HepG2 (cell line): ENCODE results near the gene DENND2A. TPM values are rescaled to one million over a fixed set of nuclear protein-coding genes. Genes with fewer than 3 reads are reported as not detected.

Experiments
- ATAC-seq: fragments of 200-7000 bp; cut with Tn5 transposase; 3 replicates; pipeline ENCODE4 v1.9.1; 2020; ENCODE audit warnings: mild to moderate bottlenecking, moderate library complexity
- BruUV-seq: library from RNA; stranded (reverse); fragments of 400-500 nt; replicated peaks from 2 replicates; lab custom pipeline; 2021; lab: Mats Ljungman, UMichigan
- CTCF ChIA-PET: fragments of 300-600 bp; formaldehyde crosslinking; extraction: SDS; loops from one replicate; lab custom pipeline; 2021; ENCODE audit warnings: low total read pairs, inconsistent platforms, low intra/inter-chr PET ratio; lab: Yijun Ruan, JAX
- POLR2A ChIA-PET: fragments of 350-600 bp; sonication (Branson Sonifier 250); formaldehyde crosslinking; loops from one replicate; lab custom pipeline; 2020; ENCODE audit warnings: antibody characterized with exemption, inconsistent platforms; lab: Yijun Ruan, JAX
- DNase-seq: peaks from one replicate; pipeline ENCODE4 v3.0.0-alpha.2; 2015; ENCODE audit warnings: low spot score
- FAIRE-seq: peaks from 3 replicates; lab custom pipeline; 2011; peaks lifted over from hg19 to GRCh38; lab: Jason Lieb, UNC
- H2AFZ ChIP-seq: one replicate; pipeline ENCODE4 v1.6.1; 2011; ENCODE audit warnings: low read length, inconsistent platforms
- H3K27ac ChIP-seq: fragments of 300-600 bp; 3 replicates; pipeline ENCODE4 v1.8.0; 2011; ENCODE audit warnings: mixed run types, mild to moderate bottlenecking, mixed read lengths, low read length, inconsistent platforms; ENCODE audit not compliant: insufficient read depth; ENCODE audit errors: extremely low read length
- H3K27me3 ChIP-seq, 2 experiments: fragments of 200-600 bp in 1 of 2; 2 replicates in 1 of 2; 3 replicates in 1 of 2; pipeline versions ENCODE4 v1.6.0 to v1.8.0; 2011; ENCODE audit warnings: low read length in 2 of 2, mild to moderate bottlenecking in 2 of 2, moderate library complexity in 2 of 2, inconsistent platforms in 1 of 2; ENCODE audit not compliant: insufficient read depth in 2 of 2, control insufficient read depth in 1 of 2
- H3K36me3 ChIP-seq, 2 experiments: fragments of 200-600 bp in 1 of 2; replicated peaks in 1 of 2; 2 replicates in 1 of 2; 3 replicates in 1 of 2; pipeline versions ENCODE4 v1.5.1 to v1.8.0; 2011; ENCODE audit warnings: low read length in 2 of 2, inconsistent platforms in 1 of 2; ENCODE audit not compliant: insufficient read depth in 2 of 2, control insufficient read depth in 1 of 2
- H3K4me1 ChIP-seq: 2 replicates; pipeline ENCODE4 v1.5.1; 2012; ENCODE audit warnings: low read length, inconsistent platforms; ENCODE audit not compliant: insufficient read depth
- H3K4me2 ChIP-seq: 2 replicates; pipeline ENCODE4 v1.6.0; 2011; ENCODE audit warnings: low read depth, low read length, inconsistent platforms
- H3K4me3 ChIP-seq, 3 experiments: fragments of 200-600 bp in 1 of 3; sonication (generic), shearing (Covaris generic) in 1 of 3; replicated peaks in 1 of 3; 2 replicates each; pipeline ENCODE4 v1.5.1; 2011 to 2016; ENCODE audit warnings: low read length in 3 of 3, inconsistent platforms in 2 of 3, low read depth in 2 of 3, mild to moderate bottlenecking in 2 of 3, control low read depth in 1 of 3, mixed read lengths in 1 of 3; ENCODE audit not compliant: insufficient read depth in 1 of 3
- H3K79me2 ChIP-seq: one replicate; pipeline ENCODE4 v1.6.1; 2011; ENCODE audit warnings: low read length, inconsistent platforms; ENCODE audit not compliant: insufficient read depth
- H3K9ac ChIP-seq: 2 replicates; pipeline ENCODE4 v1.6.0; 2011; ENCODE audit warnings: mild to moderate bottlenecking, low read depth, low read length, inconsistent platforms; ENCODE audit not compliant: insufficient read depth
- H3K9me3 ChIP-seq: 2 replicates; pipeline ENCODE4 v1.5.1; 2012; ENCODE audit warnings: mild to moderate bottlenecking, low read length
- H4K20me1 ChIP-seq: 2 replicates; pipeline ENCODE4 v1.6.0; 2011; ENCODE audit warnings: inconsistent platforms, mild to moderate bottlenecking, low read length, moderate library complexity; ENCODE audit not compliant: insufficient read depth
- CREB1 ChIP-seq, 2 experiments: fragments of 450-650 bp in 1 of 2; IDR thresholded peaks; 2 replicates each; pipeline ENCODE4 v1.6.1; 2016 to 2017; ENCODE audit warnings: control low read depth in 1 of 2, mild to moderate bottlenecking in 1 of 2, missing compliant biosample characterization in 1 of 2, missing genetic modification characterization in 1 of 2
- EP300 ChIP-seq, 3 experiments: sonication (generic) in 1 of 3; formaldehyde crosslinking in 1 of 3; IDR thresholded peaks; 2 replicates each; pipeline versions ENCODE4 v1.5.1 to v1.6.1; 2011 to 2020; ENCODE audit warnings: low read depth in 2 of 3, low read length in 2 of 3, borderline replicate concordance in 1 of 3, improper control_type of control experiment in 1 of 3, mild to moderate bottlenecking in 1 of 3, missing genetic modification reagents in 1 of 3, moderate library complexity in 1 of 3
- KAT2B ChIP-seq: fragments of 150-350 bp; IDR thresholded peaks from 2 replicates; pipeline ENCODE4 v1.6.1; 2014; ENCODE audit warnings: low read depth, low read length, borderline replicate concordance
- SP4 ChIP-seq: sonication (generic); formaldehyde crosslinking; IDR thresholded peaks from 2 replicates; pipeline ENCODE4 v1.8.1; 2023; ENCODE audit warnings: mild to moderate bottlenecking, missing genetic modification reagents
- TBX2 ChIP-seq: sonication (generic); formaldehyde crosslinking; IDR thresholded peaks from 2 replicates; pipeline ENCODE4 v1.5.0; 2020; ENCODE audit warnings: missing genetic modification reagents, mild to moderate bottlenecking, borderline replicate concordance
- THYN1 ChIP-seq: sonication (generic); formaldehyde crosslinking; IDR thresholded peaks from 2 replicates; pipeline ENCODE4 v1.8.1; 2023; ENCODE audit warnings: low read depth, mild to moderate bottlenecking, moderate library complexity, missing genetic modification reagents, borderline replicate concordance
- YEATS2 ChIP-seq: sonication (generic); formaldehyde crosslinking; IDR thresholded peaks from 2 replicates; pipeline ENCODE4 v1.4.0; 2020; ENCODE audit warnings: missing genetic modification reagents, borderline replicate concordance
- ZFP90 ChIP-seq: sonication (generic); formaldehyde crosslinking; IDR thresholded peaks from 2 replicates; pipeline ENCODE4 v1.8.0; 2022; ENCODE audit warnings: missing genetic modification reagents, mild to moderate bottlenecking, inconsistent platforms, borderline replicate concordance
- ZNF501 ChIP-seq: sonication (generic); formaldehyde crosslinking; IDR thresholded peaks from 2 replicates; pipeline ENCODE4 v1.5.1; 2020; ENCODE audit warnings: mild to moderate bottlenecking, moderate library complexity, missing genetic modification reagents
- ZNF687 ChIP-seq: sonication (generic); formaldehyde crosslinking; IDR thresholded peaks from 2 replicates; pipeline ENCODE4 v1.5.1; 2020; ENCODE audit warnings: mild to moderate bottlenecking, missing genetic modification reagents, moderate library complexity
- ZNF841 ChIP-seq: sonication (generic); formaldehyde crosslinking; IDR thresholded peaks from 2 replicates; pipeline ENCODE4 v1.8.1; 2023; ENCODE audit warnings: missing genetic modification reagents, borderline replicate concordance
- ZNF891 ChIP-seq: sonication (generic); formaldehyde crosslinking; IDR thresholded peaks from 2 replicates; pipeline ENCODE4 v1.5.0; 2020; ENCODE audit warnings: mild to moderate bottlenecking, missing genetic modification reagents
- WGBS: methylation state at CpG from one replicate; pipeline ENCODE4 v1.1.6; 2017; ENCODE audit warnings: low lambda C conversion rate; 5-methylcytosine and 5-hydroxymethylcytosine counted together
- in situ Hi-C: cut with HindIII; loops from 2 replicates; pipeline ENCODE4 v1.10.0; 2017; ENCODE audit warnings: low pct_unique_long_range_greater_than_20kb; ENCODE audit not compliant: extremely low pct_ligation_motif_present
- intact Hi-C: fragments of 100-400 bp; cut with micrococcal nuclease; formaldehyde crosslinking; loops from one replicate; pipeline ENCODE4 v1.10.0; 2022; ENCODE audit not compliant: unreplicated experiment
- polyA plus RNA-seq, 8 experiments: library from polyadenylated mRNA; depleted of rRNA in 3 of 8; stranded (reverse) in 7 of 8; unstranded in 1 of 8; fragments of >200 nt; fragmentation: Illumina TruSeq in 4 of 8; extraction: Trizol in 4 of 8; gene quantifications; 2 replicates each; pipeline versions ENCODE4 v1.2.1 to v1.2.3, GENCODE V29; 2011 to 2016; ENCODE audit warnings: low read depth in 4 of 8, missing spikeins in 1 of 8, mixed read lengths in 1 of 8; ENCODE audit not compliant: insufficient read depth in 1 of 8
- total RNA-seq, 5 experiments: library from RNA; depleted of rRNA; stranded (reverse); fragments of >200 nt; fragmentation: Illumina TruSeq; extraction: Trizol; gene quantifications; 2 replicates each; pipeline ENCODE4 v1.2.3, GENCODE V29; 2016; ENCODE audit warnings: low read depth in 1 of 5

Gene DENND2A
- total and polyA plus RNA-seq, 2 of the 13 experiments (the other 11 are each of a cell fraction or from before 2014, with no cell fraction given): not detected

GRCh38 chr7:140544388-140544826 is 96.2 kb downstream of the DENND2A start (continued):
- TF ChIP-seq KAT2B (no peak), EP300 (IDR thresholded peaks at IDR 0.05; ENCODE audit: low read depth in 2 of 2, low read length in 2 of 2) (peak in 1 of 2 experiments; percentile 51; a peak in 2 of 4 replicates), EP300 (CRISPR knock-in tag; IDR thresholded peaks at IDR 0.05; ENCODE audit: borderline replicate concordance) (no peak), THYN1 (CRISPR knock-in tag) (no peak), TBX2 (CRISPR knock-in tag) (peak; percentile 56; the same call in 1 of the 2 replicates), ZNF687 (CRISPR knock-in tag) (peak; percentile 81), YEATS2 (no peak; the same call in 1 of the 2 replicates), ZFP90 (CRISPR knock-in tag) (no peak), ZNF891 (CRISPR knock-in tag) (no peak)

GRCh38 chr7:140542228-140542603 is 98.4 kb downstream of the DENND2A start:
- in situ Hi-C loops: no loop called here
- no peaks in the 10 kb centered on the region for H3K36me3 ChIP-seq
- FAIRE-seq (no peak), ATAC-seq (peak; percentile 38), DNase-seq (no peak)
- H3K79me2 ChIP-seq: no peaks in the 10 kb centered on the region
- 3% methylated on average over 7 of the region's 7 CpGs for WGBS
- H3K9ac ChIP-seq: no peak overlapping the region
- POLR2A ChIA-PET: interaction anchor here (1.5 kb wide), 1 partner anchor 473 kb away, joined by 3 read pairs; the partner anchor contains the start of gene MRPS33
- intact Hi-C loops: no loop called here
- CTCF ChIA-PET: no interaction called here
- BruUV-seq: no TSS peak
- H3K4me3 ChIP-seq: peak overlapping the region; percentile 18 to 66 (median 44)
- H3K4me1 ChIP-seq: peaks cover 76% of the 10 kb centered on the region
- TF ChIP-seq ZNF841: no peak
- TF ChIP-seq SP4 (CRISPR knock-in tag): 0 out of 2 replicates have a peak, but pooled peaks have one; percentile 33
- TF ChIP-seq ZNF501 (CRISPR knock-in tag): 0 out of 2 replicates have a peak, but pooled peaks have one; percentile 20
- peak; percentile 15; the same call in 1 of the 2 replicates for TF ChIP-seq CREB1 (IDR thresholded peaks at IDR 0.05)
- no peak for TF ChIP-seq CREB1 (CRISPR knock-in tag; IDR thresholded peaks at IDR 0.05)
- no peaks in the 10 kb centered on the region for H3K27me3 ChIP-seq
- peak overlapping the region; percentile 83 for H3K4me2 ChIP-seq
- no peaks in the 10 kb centered on the region for H4K20me1 ChIP-seq
- H2AFZ ChIP-seq: no peak overlapping the region
- no peaks in the 10 kb centered on the region for H3K9me3 ChIP-seq
- no peak overlapping the region for H3K27ac ChIP-seq
